Keratinocyte (primary cell): ENCODE measurements around the gene CORO2B. TPM values are rescaled to one million over a fixed set of nuclear protein-coding genes. Genes with fewer than 3 reads are reported as not detected.

ENCODE experiments used
- DNase-seq: peaks from one replicate; pipeline ENCODE4 v3.0.0-alpha.2; 2011; ENCODE audit warnings: low read depth, missing footprints, low spot score
- FAIRE-seq: peaks from 2 replicates; lab custom pipeline; 2011; peaks lifted over from hg19 to GRCh38; lab: Jason Lieb, UNC
- H2AFZ ChIP-seq: 2 replicates; pipeline ENCODE4 v1.6.0; 2012; ENCODE audit warnings: low read length, control low read depth, inconsistent platforms; ENCODE audit not compliant: control insufficient read depth
- H3K27ac ChIP-seq: 2 replicates; pipeline ENCODE4 v1.5.1; 2011; ENCODE audit warnings: low read length; ENCODE audit not compliant: control insufficient read depth, insufficient read depth
- H3K27me3 ChIP-seq: 3 replicates; pipeline ENCODE4 v1.6.0; 2011; ENCODE audit warnings: low read length; ENCODE audit not compliant: control insufficient read depth, insufficient read depth; ENCODE audit errors: extremely low read depth
- H3K36me3 ChIP-seq, 2 experiments: 2 replicates in 1 of 2; 3 replicates in 1 of 2; pipeline ENCODE4 v1.5.1; 2011; ENCODE audit warnings: low read length in 2 of 2, mild to moderate bottlenecking in 1 of 2; ENCODE audit not compliant: control insufficient read depth in 2 of 2, insufficient read depth in 2 of 2; ENCODE audit errors: extremely low read depth in 1 of 2
- H3K4me1 ChIP-seq: 3 replicates; pipeline ENCODE4 v1.5.1; 2011; ENCODE audit warnings: low read length; ENCODE audit not compliant: control insufficient read depth, insufficient read depth; ENCODE audit errors: extremely low read depth
- H3K4me2 ChIP-seq: 3 replicates; pipeline ENCODE4 v1.6.0; 2011; ENCODE audit warnings: low read depth, low read length; ENCODE audit not compliant: control insufficient read depth, insufficient read depth; ENCODE audit errors: extremely low read depth
- H3K4me3 ChIP-seq, 3 experiments: fragments of 200-600 bp in 1 of 3; sonication (generic) in 1 of 3; 2 replicates in 2 of 3; 3 replicates in 1 of 3; pipeline ENCODE4 v1.5.1; 2011 to 2016; ENCODE audit warnings: low read length in 3 of 3, mild to moderate bottlenecking in 3 of 3, control low read depth in 2 of 3, inconsistent platforms in 1 of 3, low read depth in 1 of 3, mixed read lengths in 1 of 3, mixed run types in 1 of 3, moderate library complexity in 1 of 3; ENCODE audit not compliant: control insufficient read depth in 2 of 3, insufficient read depth in 2 of 3; ENCODE audit errors: extremely low read depth in 1 of 3
- H3K79me2 ChIP-seq: 2 replicates; pipeline ENCODE4 v1.6.0; 2012; ENCODE audit warnings: low read length; ENCODE audit not compliant: control insufficient read depth, insufficient read depth
- H3K9ac ChIP-seq: 3 replicates; pipeline ENCODE4 v1.6.0; 2011; ENCODE audit warnings: low read length; ENCODE audit not compliant: control insufficient read depth, insufficient read depth; ENCODE audit errors: extremely low read depth
- H3K9me1 ChIP-seq: 3 replicates; pipeline ENCODE4 v1.6.0; 2011; ENCODE audit warnings: low read length; ENCODE audit not compliant: control insufficient read depth, insufficient read depth; ENCODE audit errors: extremely low read depth
- H3K9me3 ChIP-seq: 2 replicates; pipeline ENCODE4 v1.5.1; 2012; ENCODE audit warnings: low read depth, low read length; ENCODE audit not compliant: control insufficient read depth
- H4K20me1 ChIP-seq: 3 replicates; pipeline ENCODE4 v1.6.0; 2011; ENCODE audit warnings: low read length; ENCODE audit not compliant: control insufficient read depth, insufficient read depth; ENCODE audit errors: extremely low read depth
- CTCF ChIP-seq, 3 experiments: IDR thresholded peaks in 1 of 3; conservative IDR thresholded peaks in 1 of 3; optimal IDR thresholded peaks in 1 of 3; 2 replicates in 2 of 3; 3 replicates in 1 of 3; pipeline versions ENCODE3 to v1.5.1; 2011; ENCODE audit warnings: low read length in 3 of 3, mild to moderate bottlenecking in 3 of 3, moderate library complexity in 2 of 3, control low read depth in 1 of 3, inconsistent platforms in 1 of 3; ENCODE audit not compliant: insufficient read depth in 2 of 3; ENCODE audit errors: extremely low read depth in 1 of 3
- EZH2 ChIP-seq: IDR thresholded peaks from one replicate; pipeline ENCODE4 v1.6.1; 2012; ENCODE audit warnings: inconsistent platforms, mild to moderate bottlenecking, low read length, moderate library complexity
- dilution Hi-C: fragments of 300-500 bp; cut with MboI; formaldehyde crosslinking; loops from one replicate; pipeline ENCODE4 v1.7.0; 2020; ENCODE audit warnings: low sequenced_read_pairs; ENCODE audit not compliant: extremely low pct_ligation_motif_present
- polyA plus RNA-seq, 5 experiments: library from polyadenylated mRNA; depleted of rRNA in 3 of 5; stranded (reverse) in 3 of 5; stranded (forward) in 1 of 5; unstranded in 1 of 5; fragments of >200 nt; gene quantifications; 1 replicate in 1 of 5; 2 replicates in 3 of 5; 3 replicates in 1 of 5; pipeline versions ENCODE4 v1.2.1 to v1.2.3, GENCODE V29; 2011 to 2012; ENCODE audit warnings: missing spikeins in 2 of 5, low read depth in 1 of 5, low replicate concordance in 1 of 5

The CORO2B gene
- polyA plus RNA-seq, 1 donor (not counting 4 experiments of a cell fraction or from before 2014, with no cell fraction given) = 0.13 TPM

- DNase-seq = no peak
Measured at GRCh38 chr15:68642491-68642845, 63.7 kb downstream of the CORO2B start.

GRCh38 chr15:68643216-68643830 lies 64.5 kb downstream of the CORO2B start:
- TF ChIP-seq EZH2 (no peak), CTCF (optimal IDR thresholded peaks at IDR 0.05 in 1 of 3, IDR thresholded peaks at IDR 0.05 in 1 of 3, conservative IDR thresholded peaks at IDR 0.05 in 1 of 3; ENCODE audit: extremely low read depth in 1 of 3, insufficient read depth in 2 of 3, low read length in 3 of 3) (no peak)
- H3K4me3 ChIP-seq = no peak overlapping the region
- peak overlapping the region; percentile 0 for H2AFZ ChIP-seq
- no peak overlapping the region for H3K27ac ChIP-seq
- H3K9me3 ChIP-seq = no peaks in the 10 kb centered on the region
- dilution Hi-C loops = no loop called here
- H3K4me2 ChIP-seq = no peak overlapping the region
- H3K79me2 ChIP-seq = no peaks in the 10 kb centered on the region
- no peak overlapping the region for H3K9ac ChIP-seq
- peaks cover 57% of the 10 kb centered on the region for H3K4me1 ChIP-seq
- H4K20me1 ChIP-seq = no peaks in the 10 kb centered on the region
- FAIRE-seq (no peak), DNase-seq (no peak)
- H3K36me3 ChIP-seq = no peaks in the 10 kb centered on the region
- H3K9me1 ChIP-seq = no peaks in the 10 kb centered on the region
- no peaks in the 10 kb centered on the region for H3K27me3 ChIP-seq

More at GRCh38 chr15:68642491-68642845, 63.7 kb downstream of the CORO2B start:
- no peaks in the 10 kb centered on the region for H3K9me1 ChIP-seq
- peak overlapping the region; percentile 72 for H3K9ac ChIP-seq
- H4K20me1 ChIP-seq = no peaks in the 10 kb centered on the region
- H2AFZ ChIP-seq = no peak overlapping the region
- FAIRE-seq = no peak
- no peaks in the 10 kb centered on the region for H3K79me2 ChIP-seq
- peak overlapping the region; percentile 64 for H3K27ac ChIP-seq
- dilution Hi-C loops = no loop called here
- H3K9me3 ChIP-seq = no peaks in the 10 kb centered on the region
- H3K36me3 ChIP-seq = no peaks in the 10 kb centered on the region
- TF ChIP-seq CTCF (optimal IDR thresholded peaks at IDR 0.05 in 1 of 3, IDR thresholded peaks at IDR 0.05 in 1 of 3, conservative IDR thresholded peaks at IDR 0.05 in 1 of 3; ENCODE audit: extremely low read depth in 1 of 3, insufficient read depth in 2 of 3, low read length in 3 of 3) (no peak), EZH2 (no peak)
- no peaks in the 10 kb centered on the region for H3K27me3 ChIP-seq
- peak overlapping the region; percentile 66 for H3K4me2 ChIP-seq
- H3K4me3 ChIP-seq = no peak overlapping the region
- peaks cover 57% of the 10 kb centered on the region for H3K4me1 ChIP-seq
